ENCODE results near the gene PRAF2. TPM values are rescaled to one million over a fixed set of nuclear protein-coding genes. Genes with fewer than 3 reads are reported as not detected.

PRAF2 gene
- total and polyA plus RNA-seq, 9 of the 15 experiments (the other 6 are each of a cell fraction or from before 2014, with no cell fraction given): 0.24 to 5.7 (median 2.0) TPM

DNA sequence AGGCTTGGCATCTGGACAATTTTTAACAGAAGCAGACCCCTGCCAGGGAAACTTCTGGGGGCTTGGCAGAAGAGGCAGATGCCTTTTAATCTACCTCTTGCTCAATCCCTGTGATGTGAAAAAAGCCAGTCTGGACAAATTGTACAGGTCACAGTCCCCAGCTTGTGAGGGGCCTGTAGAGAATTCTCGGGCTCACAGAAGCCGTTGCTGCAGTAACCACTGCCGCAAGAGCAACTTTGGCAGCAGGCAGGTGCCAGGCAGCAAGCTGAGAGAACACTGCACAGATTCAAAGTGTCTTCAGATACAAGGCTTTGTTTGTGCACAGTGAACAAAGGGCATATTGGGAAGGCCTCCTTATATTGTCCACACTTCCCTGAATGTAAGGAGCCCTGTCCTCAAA is 38.0 kb upstream of the PRAF2 start:
- no peaks in the 10 kb centered on the region for H3K79me2 ChIP-seq (ENCODE audit: control insufficient read depth, insufficient read depth, low read length)
- H3K4me1 ChIP-seq (replicated peaks in 1 of 2; ENCODE audit: control insufficient read depth in 2 of 2, insufficient read depth in 2 of 2, low read length in 2 of 2): no peaks in the 10 kb centered on the region; a peak in 2 of 5 replicates
- FAIRE-seq: no peak
- intact Hi-C loops (cut with micrococcal nuclease) (no loop called here), in situ Hi-C loops (cut with MboI) (no loop called here)
- H3K4me3 ChIP-seq: no peak overlapping the region
- no TSS peak for BruUV-seq (replicated peaks)
- ChIA-PET CTCF (ENCODE audit: low intra/inter-chr PET ratio) (no interaction called here), POLR2A (interaction anchor here (0.7 kb wide), 2 partner anchors 31 to 214 kb away, joined by 3 to 4 read pairs; partner anchors contain the start of genes PQBP1 and TIMM17B)
- ATAC-seq: no peak
- no peak for DNase-seq (ENCODE audit: extremely low read depth in 1 of 4, low spot score in 3 of 4)
- H3K27ac ChIP-seq (ENCODE audit: extremely low read depth, low read depth, low read length): no peak overlapping the region
- H2AFZ ChIP-seq (ENCODE audit: low read depth, low read length): no peak overlapping the region
- H3K9ac ChIP-seq (ENCODE audit: insufficient read depth in 1 of 2, low read depth in 2 of 2, low read length in 2 of 2): no peak overlapping the region
- 96% methylated on average over 3 of the region's 3 CpGs for WGBS (ENCODE audit: insufficient coverage, low coverage, missing lambda C conversion rate)
- no peak overlapping the region for H3K4me2 ChIP-seq (ENCODE audit: insufficient read depth, low read length)
- peaks cover 54% of the 10 kb centered on the region for H3K36me3 ChIP-seq (ENCODE audit: control insufficient read depth, insufficient read depth, low read length)
- no peaks in the 10 kb centered on the region for H3K27me3 ChIP-seq (ENCODE audit: control insufficient read depth in 2 of 2, insufficient read depth in 2 of 2, low read length in 2 of 2)
- no peak for TF ChIP-seq ZSCAN32 (CRISPR knock-in tag; IDR thresholded peaks at IDR 0.05)
- no peak for TF ChIP-seq MTF1 (CRISPR knock-in tag; IDR thresholded peaks at IDR 0.05; ENCODE audit: borderline replicate concordance)
- no peak for TF ChIP-seq ZNF263 (CRISPR knock-in tag; IDR thresholded peaks at IDR 0.05; ENCODE audit: borderline replicate concordance)
- TF ChIP-seq, protein P1, sequence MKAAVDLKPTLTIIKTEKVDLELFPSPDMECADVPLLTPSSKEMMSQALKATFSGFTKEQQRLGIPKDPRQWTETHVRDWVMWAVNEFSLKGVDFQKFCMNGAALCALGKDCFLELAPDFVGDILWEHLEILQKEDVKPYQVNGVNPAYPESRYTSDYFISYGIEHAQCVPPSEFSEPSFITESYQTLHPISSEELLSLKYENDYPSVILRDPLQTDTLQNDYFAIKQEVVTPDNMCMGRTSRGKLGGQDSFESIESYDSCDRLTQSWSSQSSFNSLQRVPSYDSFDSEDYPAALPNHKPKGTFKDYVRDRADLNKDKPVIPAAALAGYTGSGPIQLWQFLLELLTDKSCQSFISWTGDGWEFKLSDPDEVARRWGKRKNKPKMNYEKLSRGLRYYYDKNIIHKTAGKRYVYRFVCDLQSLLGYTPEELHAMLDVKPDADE (conservative IDR thresholded peaks at IDR 0.05; ENCODE audit: control insufficient read depth, low read depth, low read length): no peak
- no peak for TF ChIP-seq SAFB2 (IDR thresholded peaks at IDR 0.05; ENCODE audit: borderline replicate concordance, low read depth, low read length, severe bottlenecking)
- no peak for TF ChIP-seq HIVEP1 (CRISPR knock-in tag; IDR thresholded peaks at IDR 0.05)
- TF ChIP-seq, protein P2, sequence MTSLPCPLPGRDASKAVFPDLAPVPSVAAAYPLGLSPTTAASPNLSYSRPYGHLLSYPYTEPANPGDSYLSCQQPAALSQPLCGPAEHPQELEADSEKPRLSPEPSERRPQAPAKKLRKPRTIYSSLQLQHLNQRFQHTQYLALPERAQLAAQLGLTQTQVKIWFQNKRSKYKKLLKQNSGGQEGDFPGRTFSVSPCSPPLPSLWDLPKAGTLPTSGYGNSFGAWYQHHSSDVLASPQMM (CRISPR knock-in tag; IDR thresholded peaks at IDR 0.05): no peak
- no peak for TF ChIP-seq ILK (tag; IDR thresholded peaks at IDR 0.05; ENCODE audit: borderline replicate concordance, low read depth)
- TF ChIP-seq, protein P3, sequence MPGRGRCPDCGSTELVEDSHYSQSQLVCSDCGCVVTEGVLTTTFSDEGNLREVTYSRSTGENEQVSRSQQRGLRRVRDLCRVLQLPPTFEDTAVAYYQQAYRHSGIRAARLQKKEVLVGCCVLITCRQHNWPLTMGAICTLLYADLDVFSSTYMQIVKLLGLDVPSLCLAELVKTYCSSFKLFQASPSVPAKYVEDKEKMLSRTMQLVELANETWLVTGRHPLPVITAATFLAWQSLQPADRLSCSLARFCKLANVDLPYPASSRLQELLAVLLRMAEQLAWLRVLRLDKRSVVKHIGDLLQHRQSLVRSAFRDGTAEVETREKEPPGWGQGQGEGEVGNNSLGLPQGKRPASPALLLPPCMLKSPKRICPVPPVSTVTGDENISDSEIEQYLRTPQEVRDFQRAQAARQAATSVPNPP (IDR thresholded peaks at IDR 0.05; ENCODE audit: borderline replicate concordance, insufficient read depth, insufficient read length): no peak
- no peak for TF ChIP-seq GABPB2 (CRISPR knock-in tag; conservative IDR thresholded peaks at IDR 0.05)
- TF ChIP-seq ETV1 (tag; conservative IDR thresholded peaks at IDR 0.05; ENCODE audit: low read depth): no peak
- TF ChIP-seq, protein P4, sequence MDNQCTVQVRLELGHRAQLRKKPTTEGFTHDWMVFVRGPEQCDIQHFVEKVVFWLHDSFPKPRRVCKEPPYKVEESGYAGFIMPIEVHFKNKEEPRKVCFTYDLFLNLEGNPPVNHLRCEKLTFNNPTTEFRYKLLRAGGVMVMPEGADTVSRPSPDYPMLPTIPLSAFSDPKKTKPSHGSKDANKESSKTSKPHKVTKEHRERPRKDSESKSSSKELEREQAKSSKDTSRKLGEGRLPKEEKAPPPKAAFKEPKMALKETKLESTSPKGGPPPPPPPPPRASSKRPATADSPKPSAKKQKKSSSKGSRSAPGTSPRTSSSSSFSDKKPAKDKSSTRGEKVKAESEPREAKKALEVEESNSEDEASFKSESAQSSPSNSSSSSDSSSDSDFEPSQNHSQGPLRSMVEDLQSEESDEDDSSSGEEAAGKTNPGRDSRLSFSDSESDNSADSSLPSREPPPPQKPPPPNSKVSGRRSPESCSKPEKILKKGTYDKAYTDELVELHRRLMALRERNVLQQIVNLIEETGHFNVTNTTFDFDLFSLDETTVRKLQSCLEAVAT (IDR thresholded peaks at IDR 0.05): no peak
- TF ChIP-seq MAZ (CRISPR knock-in tag; conservative IDR thresholded peaks at IDR 0.05 in 1 of 2, IDR thresholded peaks at IDR 0.05 in 1 of 2): no peak
- TF ChIP-seq SIN3B (IDR thresholded peaks at IDR 0.05; ENCODE audit: low read depth): no peak
- no peak for TF ChIP-seq POLR2B (IDR thresholded peaks at IDR 0.05; ENCODE audit: low read depth, partially characterized antibody)
- TF ChIP-seq, protein P5, sequence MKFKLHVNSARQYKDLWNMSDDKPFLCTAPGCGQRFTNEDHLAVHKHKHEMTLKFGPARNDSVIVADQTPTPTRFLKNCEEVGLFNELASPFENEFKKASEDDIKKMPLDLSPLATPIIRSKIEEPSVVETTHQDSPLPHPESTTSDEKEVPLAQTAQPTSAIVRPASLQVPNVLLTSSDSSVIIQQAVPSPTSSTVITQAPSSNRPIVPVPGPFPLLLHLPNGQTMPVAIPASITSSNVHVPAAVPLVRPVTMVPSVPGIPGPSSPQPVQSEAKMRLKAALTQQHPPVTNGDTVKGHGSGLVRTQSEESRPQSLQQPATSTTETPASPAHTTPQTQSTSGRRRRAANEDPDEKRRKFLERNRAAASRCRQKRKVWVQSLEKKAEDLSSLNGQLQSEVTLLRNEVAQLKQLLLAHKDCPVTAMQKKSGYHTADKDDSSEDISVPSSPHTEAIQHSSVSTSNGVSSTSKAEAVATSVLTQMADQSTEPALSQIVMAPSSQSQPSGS (CRISPR knock-in tag; IDR thresholded peaks at IDR 0.05): no peak
- H4K20me1 ChIP-seq (replicated peaks; ENCODE audit: control insufficient read depth, insufficient read depth, low read length): no peaks in the 10 kb centered on the region
- H3K9me3 ChIP-seq (replicated peaks; ENCODE audit: control insufficient read depth, insufficient read depth, low read depth, low read length): no peaks in the 10 kb centered on the region
- no peaks in the 10 kb centered on the region for H3K9me1 ChIP-seq (ENCODE audit: control insufficient read depth, insufficient read depth, low read length)
